ENCODE results near the gene TYRP1. TPM values are rescaled to one million over a fixed set of nuclear protein-coding genes. Genes with fewer than 3 reads are reported as not detected.

Gene TYRP1
- polyA plus RNA-seq, 1 donor = 0.37 TPM

- Histone ChIP-seq H3K4me3 (ENCODE audit: low read length) (no peak overlapping the region), H3K27ac (ENCODE audit: low read length) (no peak overlapping the region), H3K9me3 (ENCODE audit: control insufficient read depth, low read depth, low read length) (no peaks in the 10 kb centered on the region), H3K36me3 (ENCODE audit: control insufficient read depth, insufficient read depth, low read length) (no peaks in the 10 kb centered on the region), H3K4me1 (ENCODE audit: control insufficient read depth, insufficient read depth, low read length) (no peaks in the 10 kb centered on the region), H3K27me3 (ENCODE audit: control insufficient read depth, insufficient read depth, low read length) (no peaks in the 10 kb centered on the region)
- WGBS (ENCODE audit: insufficient coverage, low lambda C conversion rate) = 86% methylated on average over 1 of the region's 1 CpG
- DNase-seq = no peak
Measured at GRCh38 chr9:12730198-12730597, 37.0 kb downstream of the TYRP1 start.

DNA sequence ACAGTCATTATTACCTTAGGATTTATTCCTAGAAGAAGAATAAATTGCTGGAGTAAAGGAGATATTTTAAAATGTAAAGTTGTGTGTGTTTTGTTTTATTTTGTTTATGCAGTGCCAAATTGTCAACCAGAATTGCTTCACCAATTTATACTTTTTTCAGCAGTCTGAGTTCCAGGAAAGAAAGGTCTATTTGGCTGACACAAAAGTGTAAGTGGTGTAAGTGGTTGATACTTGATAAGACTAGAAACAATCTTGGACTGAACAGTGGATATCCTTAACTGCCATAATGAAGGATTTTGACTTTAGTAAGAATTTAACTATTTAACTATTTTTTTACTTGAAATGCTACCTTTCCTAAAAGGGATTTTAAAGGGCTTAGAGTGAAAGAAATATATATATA, 37.7 kb downstream of the TYRP1 start:
- H3K36me3 ChIP-seq (ENCODE audit: control insufficient read depth, insufficient read depth, low read length) = no peaks in the 10 kb centered on the region
- H3K9me3 ChIP-seq (ENCODE audit: control insufficient read depth, low read depth, low read length) = no peaks in the 10 kb centered on the region
- DNase-seq = no peak
- no peak overlapping the region for H3K27ac ChIP-seq (ENCODE audit: low read length)
- H3K27me3 ChIP-seq (ENCODE audit: control insufficient read depth, insufficient read depth, low read length) = no peaks in the 10 kb centered on the region
- no peaks in the 10 kb centered on the region for H3K4me1 ChIP-seq (ENCODE audit: control insufficient read depth, insufficient read depth, low read length)
- H3K4me3 ChIP-seq (ENCODE audit: low read length) = no peak overlapping the region

DNA sequence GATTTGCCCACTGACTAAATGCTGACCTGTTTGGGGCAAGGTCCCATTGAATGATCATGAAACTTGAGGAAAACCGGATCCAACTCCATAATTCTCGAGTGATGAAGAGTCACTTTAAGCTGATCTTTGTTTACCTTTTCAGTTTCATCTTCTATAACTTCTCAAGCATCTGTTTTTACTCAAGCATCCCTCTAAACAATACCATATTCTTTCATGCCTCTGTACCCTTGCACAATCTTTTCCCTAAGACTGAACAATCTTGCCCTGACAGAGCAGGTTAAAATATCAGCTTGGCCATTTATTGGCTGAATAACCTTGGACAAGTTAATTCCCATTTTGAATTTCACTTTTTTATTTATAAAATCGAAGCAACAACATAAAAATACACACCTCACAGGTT, 39.8 kb downstream of the TYRP1 start:
- Histone ChIP-seq H3K9me3 (ENCODE audit: control insufficient read depth, low read depth, low read length) (no peaks in the 10 kb centered on the region), H3K36me3 (ENCODE audit: control insufficient read depth, insufficient read depth, low read length) (no peaks in the 10 kb centered on the region), H3K4me1 (ENCODE audit: control insufficient read depth, insufficient read depth, low read length) (no peaks in the 10 kb centered on the region), H3K27me3 (ENCODE audit: control insufficient read depth, insufficient read depth, low read length) (no peaks in the 10 kb centered on the region), H3K27ac (ENCODE audit: low read length) (no peak overlapping the region), H3K4me3 (ENCODE audit: low read length) (no peak overlapping the region)
- no peak for DNase-seq
- WGBS (ENCODE audit: insufficient coverage, low lambda C conversion rate) = 76% methylated on average over 3 of the region's 3 CpGs

DNA sequence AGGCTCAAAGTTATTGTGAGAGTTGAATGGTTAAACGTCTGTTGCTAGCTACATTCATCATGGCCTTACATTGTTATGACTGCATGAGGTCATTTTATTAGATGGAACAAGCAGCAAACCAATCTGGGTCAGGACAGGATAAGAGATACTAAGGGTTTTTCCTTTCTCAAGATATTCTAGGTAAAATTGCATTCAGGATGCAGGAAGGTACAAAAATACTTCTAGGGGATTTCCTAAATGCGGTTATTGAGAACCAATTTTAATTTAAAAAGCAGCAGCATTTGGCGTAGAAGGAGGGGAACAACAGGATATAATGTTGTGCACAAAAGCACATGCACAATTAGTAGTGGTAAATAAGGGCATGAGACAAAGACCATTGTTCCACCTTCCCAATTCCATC, 42.5 kb downstream of the TYRP1 start:
- 53% methylated on average over 2 of the region's 3 CpGs for WGBS (ENCODE audit: insufficient coverage, low lambda C conversion rate)
- H3K27ac ChIP-seq (ENCODE audit: low read length) = no peak overlapping the region
- no peaks in the 10 kb centered on the region for H3K36me3 ChIP-seq (ENCODE audit: control insufficient read depth, insufficient read depth, low read length)
- DNase-seq = no peak
- H3K9me3 ChIP-seq (ENCODE audit: control insufficient read depth, low read depth, low read length) = no peaks in the 10 kb centered on the region
- H3K4me3 ChIP-seq (ENCODE audit: low read length) = no peak overlapping the region
- no peaks in the 10 kb centered on the region for H3K27me3 ChIP-seq (ENCODE audit: control insufficient read depth, insufficient read depth, low read length)
- H3K4me1 ChIP-seq (ENCODE audit: control insufficient read depth, insufficient read depth, low read length) = no peaks in the 10 kb centered on the region

DNA sequence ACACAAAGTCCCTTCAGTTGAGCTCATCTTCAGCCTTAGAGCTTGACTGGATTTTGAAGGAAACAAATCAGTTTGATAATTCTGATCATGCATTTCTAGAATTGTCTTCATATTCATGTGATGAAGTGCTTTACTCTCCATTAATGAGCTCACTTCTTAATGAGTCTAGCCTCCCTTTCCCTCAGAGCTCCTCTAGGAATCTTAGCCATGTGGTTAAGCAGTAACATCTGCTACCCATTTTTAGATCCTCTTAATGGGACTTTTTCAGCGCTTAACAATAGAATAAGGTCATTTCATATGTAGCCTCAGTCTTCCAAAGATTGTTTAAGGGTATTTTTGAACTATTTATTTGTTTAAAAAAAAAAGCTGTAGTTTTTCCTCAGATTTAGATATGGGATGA, 44.7 kb downstream of the TYRP1 start:
- WGBS (ENCODE audit: insufficient coverage, low lambda C conversion rate) = no CpG with 5 or more reads among the region's 1 CpG
- no peaks in the 10 kb centered on the region for H3K27me3 ChIP-seq (ENCODE audit: control insufficient read depth, insufficient read depth, low read length)
- no peak for DNase-seq
- no peaks in the 10 kb centered on the region for H3K9me3 ChIP-seq (ENCODE audit: control insufficient read depth, low read depth, low read length)
- no peak overlapping the region for H3K4me3 ChIP-seq (ENCODE audit: low read length)
- H3K4me1 ChIP-seq (ENCODE audit: control insufficient read depth, insufficient read depth, low read length) = no peaks in the 10 kb centered on the region
- no peaks in the 10 kb centered on the region for H3K36me3 ChIP-seq (ENCODE audit: control insufficient read depth, insufficient read depth, low read length)
- H3K27ac ChIP-seq (ENCODE audit: low read length) = no peak overlapping the region

GRCh38 chr9:12739014-12739652, 45.9 kb downstream of the TYRP1 start:
- Histone ChIP-seq H3K4me3 (ENCODE audit: low read length) (no peak overlapping the region), H3K36me3 (ENCODE audit: control insufficient read depth, insufficient read depth, low read length) (no peaks in the 10 kb centered on the region)
- peak in 1 of 2 donors; percentile 22 for DNase-seq

GRCh38 chr9:12740845-12741244, 47.7 kb downstream of the TYRP1 start:
- H3K9me3 ChIP-seq (ENCODE audit: control insufficient read depth, low read depth, low read length) = no peaks in the 10 kb centered on the region
- no peak overlapping the region for H3K4me3 ChIP-seq (ENCODE audit: low read length)
- H3K36me3 ChIP-seq (ENCODE audit: control insufficient read depth, insufficient read depth, low read length) = no peaks in the 10 kb centered on the region
- no peaks in the 10 kb centered on the region for H3K27me3 ChIP-seq (ENCODE audit: control insufficient read depth, insufficient read depth, low read length)
- 100% methylated on average over 1 of the region's 2 CpGs for WGBS (ENCODE audit: insufficient coverage, low lambda C conversion rate)
- H3K4me1 ChIP-seq (ENCODE audit: control insufficient read depth, insufficient read depth, low read length) = no peaks in the 10 kb centered on the region
- no peak overlapping the region for H3K27ac ChIP-seq (ENCODE audit: low read length)
- no peak for DNase-seq

More at GRCh38 chr9:12739014-12739652, 45.9 kb downstream of the TYRP1 start:
- Histone ChIP-seq H3K9me3 (ENCODE audit: control insufficient read depth, low read depth, low read length) (no peaks in the 10 kb centered on the region), H3K4me1 (ENCODE audit: control insufficient read depth, insufficient read depth, low read length) (no peaks in the 10 kb centered on the region), H3K27me3 (ENCODE audit: control insufficient read depth, insufficient read depth, low read length) (no peaks in the 10 kb centered on the region), H3K27ac (ENCODE audit: low read length) (no peak overlapping the region)

DNA sequence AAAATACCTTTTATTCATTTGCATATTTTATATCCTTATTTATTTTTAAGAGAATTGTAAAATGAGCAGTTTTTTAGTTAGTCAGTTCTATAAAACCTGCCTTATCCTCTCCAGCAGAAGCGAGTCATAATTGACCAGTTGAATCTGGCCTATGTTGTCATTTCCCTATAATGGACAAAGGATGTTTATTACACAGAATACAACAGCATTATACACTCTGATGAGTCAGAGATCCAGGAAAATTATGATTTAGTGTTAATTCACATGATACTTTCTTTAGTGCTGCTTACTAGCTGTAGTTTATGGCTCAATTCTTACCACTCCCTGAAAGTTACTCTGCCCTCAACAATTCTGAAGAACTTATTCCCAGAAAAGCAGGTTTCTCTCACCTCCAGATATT, 54.8 kb downstream of the TYRP1 start:
- Histone ChIP-seq H3K27ac (ENCODE audit: low read length) (peak overlapping the region; percentile 5), H3K27me3 (ENCODE audit: control insufficient read depth, insufficient read depth, low read length) (no peaks in the 10 kb centered on the region), H3K4me3 (ENCODE audit: low read length) (no peak overlapping the region), H3K9me3 (ENCODE audit: control insufficient read depth, low read depth, low read length) (no peaks in the 10 kb centered on the region), H3K36me3 (ENCODE audit: control insufficient read depth, insufficient read depth, low read length) (no peaks in the 10 kb centered on the region), H3K4me1 (ENCODE audit: control insufficient read depth, insufficient read depth, low read length) (no peaks in the 10 kb centered on the region)
- WGBS (ENCODE audit: insufficient coverage, low lambda C conversion rate) = no CpG with 5 or more reads among the region's 1 CpG
- DNase-seq = peak in 1 of 2 donors; percentile 41

- H3K27me3 ChIP-seq (ENCODE audit: control insufficient read depth, insufficient read depth, low read length) = no peaks in the 10 kb centered on the region
- H3K27ac ChIP-seq (ENCODE audit: low read length) = no peak overlapping the region
- no peaks in the 10 kb centered on the region for H3K36me3 ChIP-seq (ENCODE audit: control insufficient read depth, insufficient read depth, low read length)
- no peaks in the 10 kb centered on the region for H3K4me1 ChIP-seq (ENCODE audit: control insufficient read depth, insufficient read depth, low read length)
- H3K4me3 ChIP-seq (ENCODE audit: low read length) = no peak overlapping the region
- no peaks in the 10 kb centered on the region for H3K9me3 ChIP-seq (ENCODE audit: control insufficient read depth, low read depth, low read length)
- DNase-seq = no peak
Measured at GRCh38 chr9:12748954-12749353, 55.8 kb downstream of the TYRP1 start.

- Histone ChIP-seq H3K27me3 (ENCODE audit: control insufficient read depth, insufficient read depth, low read length) (no peaks in the 10 kb centered on the region), H3K4me3 (ENCODE audit: low read length) (no peak overlapping the region), H3K9me3 (ENCODE audit: control insufficient read depth, low read depth, low read length) (no peaks in the 10 kb centered on the region), H3K4me1 (ENCODE audit: control insufficient read depth, insufficient read depth, low read length) (no peaks in the 10 kb centered on the region), H3K36me3 (ENCODE audit: control insufficient read depth, insufficient read depth, low read length) (no peaks in the 10 kb centered on the region), H3K27ac (ENCODE audit: low read length) (no peak overlapping the region)
- no peak for DNase-seq
- WGBS (ENCODE audit: insufficient coverage, low lambda C conversion rate) = 100% methylated on average over 1 of the region's 3 CpGs
Measured at GRCh38 chr9:12753931-12754330, 60.7 kb downstream of the TYRP1 start.

- Histone ChIP-seq H3K27ac (ENCODE audit: low read length) (no peak overlapping the region), H3K4me3 (ENCODE audit: low read length) (no peak overlapping the region), H3K4me1 (ENCODE audit: control insufficient read depth, insufficient read depth, low read length) (peaks cover 4% of the 10 kb centered on the region), H3K36me3 (ENCODE audit: control insufficient read depth, insufficient read depth, low read length) (no peaks in the 10 kb centered on the region), H3K27me3 (ENCODE audit: control insufficient read depth, insufficient read depth, low read length) (no peaks in the 10 kb centered on the region), H3K9me3 (ENCODE audit: control insufficient read depth, low read depth, low read length) (no peaks in the 10 kb centered on the region)
- WGBS (ENCODE audit: insufficient coverage, low lambda C conversion rate) = no CpG with 5 or more reads among the region's 1 CpG
- no peak for DNase-seq
Measured at GRCh38 chr9:12759761-12760160, 66.6 kb downstream of the TYRP1 start.
